ENCODE measurements around the gene LAMB4.

LAMB4 gene

DNA sequence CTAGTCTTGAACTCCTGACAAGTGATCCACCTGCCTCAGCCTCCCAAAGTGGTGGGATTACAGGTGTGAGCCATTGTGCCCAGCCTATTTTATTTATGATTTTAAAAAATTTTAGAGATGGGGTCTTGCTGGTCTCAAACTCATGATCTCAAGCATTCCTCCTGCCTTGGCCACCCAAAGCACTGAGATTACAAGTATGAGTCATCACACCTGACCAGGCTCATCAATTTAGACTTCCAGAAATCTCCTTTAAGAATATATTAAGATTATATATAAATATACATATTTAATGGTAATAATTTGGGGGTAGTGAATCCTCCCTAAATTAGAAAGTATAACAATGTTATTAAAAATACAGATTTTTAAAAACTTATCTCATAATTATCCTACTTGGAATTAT, 156.3 kb downstream of the LAMB4 start:
- in situ Hi-C loops (cut with MboI; ENCODE audit: low sequenced_read_pairs), result no loop called here
